SU-DHL-6 (cell line): ENCODE results near the gene SKAP2.

Experiments
- H2AFZ ChIP-seq: fragments of 200-600 bp; sonication (generic); 2 replicates; pipeline ENCODE4 v1.6.1; 2014; ENCODE audit warnings: low read depth, mild to moderate bottlenecking, moderate library complexity, mixed read lengths, antibody characterized with exemption, low read length; ENCODE audit not compliant: severe bottlenecking
- H3F3A ChIP-seq: fragments of 200-600 bp; shearing (Covaris generic); 2 replicates; pipeline ENCODE4 v1.6.0; 2016; ENCODE audit warnings: antibody characterized with exemption, mild to moderate bottlenecking; ENCODE audit not compliant: insufficient read depth
- H3K27ac ChIP-seq: fragments of 200-600 bp; sonication (generic); 2 replicates; pipeline ENCODE4 v1.5.1; 2016; ENCODE audit warnings: low read depth, mild to moderate bottlenecking, low read length, moderate library complexity, mixed read lengths
- H3K27me3 ChIP-seq: fragments of 200-600 bp; sonication (generic), shearing (Covaris generic); 2 replicates; pipeline ENCODE4 v1.6.0; 2014; ENCODE audit warnings: mild to moderate bottlenecking, low read length
- H3K36me3 ChIP-seq: fragments of 200-600 bp; sonication (generic); 2 replicates; pipeline ENCODE4 v1.6.1; 2014; ENCODE audit warnings: mild to moderate bottlenecking, low read length, mixed read lengths
- H3K4me2 ChIP-seq: fragments of 300-600, 200-600 bp; shearing (Covaris generic), sonication (generic); 2 replicates; pipeline ENCODE4 v1.6.0; 2014; ENCODE audit warnings: low read length, low read depth, mild to moderate bottlenecking; ENCODE audit not compliant: poor library complexity, severe bottlenecking
- H3K4me3 ChIP-seq: fragments of 200-600 bp; sonication (generic); 2 replicates; pipeline ENCODE4 v1.5.1; 2014; ENCODE audit warnings: antibody characterized with exemption, low read length, mild to moderate bottlenecking, mixed read lengths; ENCODE audit not compliant: insufficient read depth, poor library complexity, severe bottlenecking
- H3K79me2 ChIP-seq: fragments of 200-600 bp; sonication (generic); 2 replicates; pipeline ENCODE4 v1.6.1; 2014; ENCODE audit warnings: mild to moderate bottlenecking, low read length, moderate library complexity; ENCODE audit not compliant: insufficient read depth
- H3K9ac ChIP-seq: fragments of 200-600 bp; sonication (generic); 2 replicates; pipeline ENCODE4 v1.7.0; 2014; ENCODE audit warnings: mild to moderate bottlenecking, low read length
- H3K9me2 ChIP-seq: fragments of 200-600 bp; sonication (generic); replicated peaks from 2 replicates; pipeline ENCODE4 v1.6.1; 2014; ENCODE audit warnings: low read length; ENCODE audit not compliant: insufficient read depth
- H3K9me3 ChIP-seq: fragments of 200-600 bp; sonication (generic); 2 replicates; pipeline ENCODE4 v1.6.1; 2014; ENCODE audit warnings: low read length, mixed read lengths; ENCODE audit not compliant: insufficient read depth
- H4K20me1 ChIP-seq: fragments of 200-600 bp; sonication (generic); 2 replicates; pipeline ENCODE4 v1.6.1; 2014; ENCODE audit warnings: low read depth, mild to moderate bottlenecking, antibody characterized with exemption, low read length, moderate library complexity, mixed read lengths
- CTCF ChIP-seq: fragments of 200-600 bp; sonication (generic); IDR thresholded peaks from one replicate; pipeline ENCODE4 v1.5.1; 2017; ENCODE audit warnings: antibody characterized with exemption, mild to moderate bottlenecking, low read length, moderate library complexity; ENCODE audit not compliant: insufficient read depth, poor library complexity, severe bottlenecking
- EZH2phosphoT487 ChIP-seq: fragments of 200-600 bp; sonication (generic), shearing (Covaris generic); conservative IDR thresholded peaks from 2 replicates; pipeline ENCODE4 v1.6.1; 2018; ENCODE audit warnings: mild to moderate bottlenecking, antibody characterized with exemption, low read length, moderate library complexity, mixed read lengths

SKAP2 gene

GRCh38 chr7:26687032-26687431 is 177.4 kb downstream of the SKAP2 start:
- Histone ChIP-seq H3K27ac (no peak overlapping the region), H3K9ac (no peak overlapping the region), H3K27me3 (no peaks in the 10 kb centered on the region), H3F3A (no peaks in the 10 kb centered on the region), H3K4me2 (no peak overlapping the region), H3K4me3 (no peak overlapping the region), H2AFZ (no peak overlapping the region), H3K9me2 (no peaks in the 10 kb centered on the region), H4K20me1 (no peaks in the 10 kb centered on the region), H3K9me3 (no peaks in the 10 kb centered on the region), H3K36me3 (no peaks in the 10 kb centered on the region; the same call in 1 of the 2 replicates), H3K79me2 (no peaks in the 10 kb centered on the region)
- TF ChIP-seq EZH2phosphoT487 = no peak
- TF ChIP-seq CTCF = no peak

GRCh38 chr7:26686448-26686981 is 177.9 kb downstream of the SKAP2 start:
- no peaks in the 10 kb centered on the region for H3K9me2 ChIP-seq
- H4K20me1 ChIP-seq = no peaks in the 10 kb centered on the region
- no peaks in the 10 kb centered on the region for H3K79me2 ChIP-seq
- no peaks in the 10 kb centered on the region for H3F3A ChIP-seq
- no peak overlapping the region for H3K4me2 ChIP-seq
- H3K9ac ChIP-seq = no peak overlapping the region
- no peak overlapping the region for H3K27ac ChIP-seq
- H3K9me3 ChIP-seq = no peaks in the 10 kb centered on the region
- no peak overlapping the region for H2AFZ ChIP-seq
- H3K36me3 ChIP-seq = no peaks in the 10 kb centered on the region; the same call in 1 of the 2 replicates
- TF ChIP-seq CTCF = peak; percentile 92
- TF ChIP-seq EZH2phosphoT487 = no peak
- no peaks in the 10 kb centered on the region for H3K27me3 ChIP-seq
- no peak overlapping the region for H3K4me3 ChIP-seq

GRCh38 chr7:26685606-26686005 is 178.8 kb downstream of the SKAP2 start:
- no peak overlapping the region for H3K4me2 ChIP-seq

More at GRCh38 chr7:26685606-26686005, 178.8 kb downstream of the SKAP2 start:
- H3K9me3 ChIP-seq = no peaks in the 10 kb centered on the region
- no peak overlapping the region for H3K9ac ChIP-seq
- H3K9me2 ChIP-seq = no peaks in the 10 kb centered on the region
- H3K79me2 ChIP-seq = no peaks in the 10 kb centered on the region
- H4K20me1 ChIP-seq = no peaks in the 10 kb centered on the region
- no peaks in the 10 kb centered on the region; the same call in 1 of the 2 replicates for H3K36me3 ChIP-seq
- no peaks in the 10 kb centered on the region for H3F3A ChIP-seq
- TF ChIP-seq CTCF (no peak), EZH2phosphoT487 (no peak)
- H3K27me3 ChIP-seq = no peaks in the 10 kb centered on the region
- H2AFZ ChIP-seq = no peak overlapping the region
- H3K27ac ChIP-seq = no peak overlapping the region
- no peak overlapping the region for H3K4me3 ChIP-seq
